HepG2 (cell line): ENCODE data around the gene SREBF1. TPM values are rescaled to one million over a fixed set of nuclear protein-coding genes. Genes with fewer than 3 reads are reported as not detected.
A peak's percentile ranks its signal among the peaks of the same experiment; 100 is the strongest.

Experiments used
- AFF4 ChIP-seq: sonication (generic); formaldehyde crosslinking; IDR thresholded peaks from 2 replicates; pipeline ENCODE4 v1.4.0; 2020; ENCODE audit warnings: missing genetic modification reagents
- CREBL2 ChIP-seq: sonication (generic); formaldehyde crosslinking; IDR thresholded peaks from 2 replicates; pipeline ENCODE4 v1.8.1; 2023; ENCODE audit warnings: missing genetic modification reagents, mild to moderate bottlenecking, borderline replicate concordance
- HINFP ChIP-seq: sonication (generic); formaldehyde crosslinking; IDR thresholded peaks from 2 replicates; pipeline ENCODE4 v1.4.0; 2020; ENCODE audit warnings: low read depth, mild to moderate bottlenecking, missing genetic modification reagents
- HOXD1 ChIP-seq: sonication (generic); formaldehyde crosslinking; IDR thresholded peaks from 2 replicates; pipeline ENCODE4 v1.5.0; 2020; ENCODE audit warnings: missing genetic modification reagents
- MXD1 ChIP-seq: sonication (generic); formaldehyde crosslinking; IDR thresholded peaks from 2 replicates; pipeline ENCODE4 v1.4.0; 2020; ENCODE audit warnings: mild to moderate bottlenecking, missing genetic modification reagents
- PBX3 ChIP-seq: sonication (generic); formaldehyde crosslinking; IDR thresholded peaks from 2 replicates; pipeline ENCODE4 v1.8.1; 2023; ENCODE audit warnings: missing genetic modification reagents, inconsistent platforms, borderline replicate concordance
- PRDM15 ChIP-seq: sonication (generic); formaldehyde crosslinking; IDR thresholded peaks from 2 replicates; pipeline ENCODE4 v1.4.0; 2020; ENCODE audit warnings: missing genetic modification reagents
- RBM39 ChIP-seq: fragments of 200-400 bp; formaldehyde crosslinking; IDR thresholded peaks from one replicate; pipeline ENCODE4 v1.6.1; 2018; ENCODE audit warnings: antibody characterized with exemption, mild to moderate bottlenecking, low read depth, low read length; ENCODE audit not compliant: poor library complexity, severe bottlenecking
- ZBTB33 ChIP-seq: sonication (generic); formaldehyde crosslinking; IDR thresholded peaks from 2 replicates; pipeline ENCODE4 v1.4.0; 2020; ENCODE audit warnings: missing genetic modification reagents
- ZNF713 ChIP-seq: sonication (generic); formaldehyde crosslinking; IDR thresholded peaks from 2 replicates; pipeline ENCODE4 v1.4.0; 2020; ENCODE audit warnings: mild to moderate bottlenecking, missing genetic modification reagents
- polyA plus RNA-seq, 8 experiments: library from polyadenylated mRNA; depleted of rRNA in 3 of 8; stranded (reverse) in 7 of 8; unstranded in 1 of 8; fragments of >200 nt; fragmentation: Illumina TruSeq in 4 of 8; extraction: Trizol in 4 of 8; gene quantifications; 2 replicates each; pipeline versions ENCODE4 v1.2.1 to v1.2.3, GENCODE V29; 2011 to 2016; ENCODE audit warnings: low read depth in 4 of 8, missing spikeins in 1 of 8, mixed read lengths in 1 of 8; ENCODE audit not compliant: insufficient read depth in 1 of 8
- total RNA-seq, 5 experiments: library from RNA; depleted of rRNA; stranded (reverse); fragments of >200 nt; fragmentation: Illumina TruSeq; extraction: Trizol; gene quantifications; 2 replicates each; pipeline ENCODE4 v1.2.3, GENCODE V29; 2016; ENCODE audit warnings: low read depth in 1 of 5

SREBF1 gene
- total and polyA plus RNA-seq, 2 of the 13 experiments (the other 11 are each of a cell fraction or from before 2014, with no cell fraction given): 34.3 to 38.0 TPM

GRCh38 chr17:17865035-17865434 lies 28.2 kb upstream of the SREBF1 start (continued):
- TF ChIP-seq AFF4 (no peak), HINFP (no peak), PBX3 (CRISPR knock-in tag) (no peak), CREBL2 (CRISPR knock-in tag) (no peak), HOXD1 (CRISPR knock-in tag) (peak; percentile 98), PRDM15 (CRISPR knock-in tag) (no peak), MXD1 (CRISPR knock-in tag) (no peak), RBM39 (no peak), ZBTB33 (no peak), ZNF713 (CRISPR knock-in tag) (no peak)
